Transverse colon (tissue), 4 donors: Measurements from ENCODE around the gene ALK.

Source experiments
- CTCF ChIP-seq, 5 experiments: fragments of 200-600 bp in 3 of 5; fragments of 450-650 bp in 2 of 5; sonication (generic) in 3 of 5; IDR thresholded peaks; 1 replicate in 2 of 5; 2 replicates in 3 of 5; pipeline ENCODE4 v1.5.1; 2016 to 2017; ENCODE audit warnings: antibody characterized with exemption in 5 of 5, inconsistent platforms in 3 of 5, mild to moderate bottlenecking in 2 of 5, moderate library complexity in 1 of 5
- EP300 ChIP-seq: sonication (generic); formaldehyde crosslinking; IDR thresholded peaks from one replicate; pipeline ENCODE4 v1.6.1; 2017; ENCODE audit warnings: antibody characterized with exemption, low read depth
- POLR2AphosphoS5 ChIP-seq, 3 donors: sonication (generic); formaldehyde crosslinking; IDR thresholded peaks; one replicate each; pipeline ENCODE4 v1.6.1; 2016; ENCODE audit warnings: antibody characterized with exemption in 3 of 3

GRCh38 chr2:29401994-29402393, 519.4 kb downstream of the ALK start:
- TF ChIP-seq CTCF (IDR thresholded peaks at IDR 0.05) (no peak), POLR2AphosphoS5 (IDR thresholded peaks at IDR 0.05) (no peak), EP300 (no peak)
